ENCODE measurements around the gene ATP2A1.

Gene ATP2A1

DNA sequence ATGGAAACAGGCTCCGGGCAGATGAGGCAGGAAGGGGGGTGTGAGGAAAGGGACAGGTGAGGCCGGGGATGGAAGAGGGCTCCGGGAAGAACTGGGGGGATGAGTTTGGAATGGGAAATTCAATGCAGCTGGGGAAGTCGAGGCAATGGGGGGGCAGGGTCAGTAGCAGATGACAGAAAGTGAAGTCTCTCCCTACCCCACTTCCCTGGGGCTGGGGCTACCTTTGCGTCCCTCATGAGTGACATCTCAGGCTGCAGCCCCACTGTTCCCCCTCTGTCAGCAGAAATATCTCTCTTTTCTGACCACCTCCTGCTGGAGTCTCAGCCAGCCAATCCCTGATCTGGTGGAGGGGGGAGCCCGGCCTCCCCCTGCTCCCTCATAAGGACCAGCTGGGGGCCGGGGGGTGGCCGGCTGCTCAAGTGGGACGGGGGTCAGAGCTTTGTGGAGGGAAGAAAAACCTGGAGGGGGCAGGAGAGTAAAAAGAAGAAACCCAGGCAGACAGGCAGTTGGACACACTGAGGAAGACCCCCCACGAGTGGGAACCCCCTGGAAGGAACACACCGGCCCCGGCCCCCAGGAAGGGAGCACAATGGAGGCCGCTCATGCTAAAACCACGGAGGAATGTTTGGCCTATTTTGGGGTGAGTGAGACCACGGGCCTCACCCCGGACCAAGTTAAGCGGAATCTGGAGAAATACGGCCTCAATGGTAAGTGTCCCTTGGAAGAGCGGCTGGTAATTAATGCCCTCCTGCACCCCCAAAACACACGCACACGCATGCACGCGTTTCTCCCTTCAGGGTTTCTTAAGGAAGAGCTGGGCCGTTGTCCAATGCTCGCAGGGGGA lies at the start of gene ATP2A1:
Gene ATP2A1, plus strand, starts transcription at position 406 of the 844 bp plus-strand sequence. Its CDS starts 184 bp downstream, at position 590.
- in situ Hi-C loops (cut with MboI; ENCODE audit: low sequenced_read_pairs) = no loop called here

DNA sequence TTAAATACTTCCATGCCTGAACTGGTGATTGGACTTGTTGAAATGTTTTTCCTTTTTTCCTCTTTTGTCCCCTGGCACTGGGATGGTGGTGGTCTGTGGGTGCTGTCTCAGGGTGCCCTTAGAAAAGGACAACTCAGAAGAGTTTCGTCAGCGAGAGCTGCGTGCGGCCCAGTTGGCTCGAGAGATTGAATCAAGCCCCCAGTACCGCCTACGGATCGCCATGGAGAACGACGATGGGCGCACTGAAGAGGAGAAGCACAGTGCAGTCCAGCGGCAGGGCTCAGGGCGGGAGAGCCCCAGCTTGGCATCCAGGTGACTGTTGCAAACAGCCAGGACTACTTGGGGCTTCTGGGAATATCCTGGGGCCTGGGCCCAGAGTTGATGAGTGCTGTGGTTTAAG lies 48.5 kb upstream of the ATP2A1 start:
- in situ Hi-C loops (cut with MboI; ENCODE audit: low sequenced_read_pairs) = no loop called here

DNA sequence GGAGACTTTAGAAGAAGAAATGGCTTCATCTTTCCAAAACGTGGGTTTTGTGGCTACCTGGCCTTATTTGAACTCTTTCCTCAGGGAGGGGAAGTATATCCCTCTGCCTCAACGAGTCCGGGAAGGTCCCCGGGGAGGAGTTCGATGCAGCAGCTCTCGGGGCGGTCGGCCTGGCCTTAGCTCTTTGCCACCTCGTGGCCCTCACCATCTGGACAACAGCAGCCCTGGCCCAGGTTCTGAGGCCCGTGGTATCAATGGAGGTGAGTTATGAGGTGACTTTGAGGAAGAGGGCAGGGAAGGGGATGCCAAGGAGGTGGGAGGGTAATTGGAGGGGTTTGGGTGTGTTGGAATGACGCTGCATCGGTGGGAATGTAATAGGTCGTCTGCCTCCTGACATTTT lies 47.8 kb upstream of the ATP2A1 start:
- in situ Hi-C loops (cut with MboI; ENCODE audit: low sequenced_read_pairs) = no loop called here

DNA sequence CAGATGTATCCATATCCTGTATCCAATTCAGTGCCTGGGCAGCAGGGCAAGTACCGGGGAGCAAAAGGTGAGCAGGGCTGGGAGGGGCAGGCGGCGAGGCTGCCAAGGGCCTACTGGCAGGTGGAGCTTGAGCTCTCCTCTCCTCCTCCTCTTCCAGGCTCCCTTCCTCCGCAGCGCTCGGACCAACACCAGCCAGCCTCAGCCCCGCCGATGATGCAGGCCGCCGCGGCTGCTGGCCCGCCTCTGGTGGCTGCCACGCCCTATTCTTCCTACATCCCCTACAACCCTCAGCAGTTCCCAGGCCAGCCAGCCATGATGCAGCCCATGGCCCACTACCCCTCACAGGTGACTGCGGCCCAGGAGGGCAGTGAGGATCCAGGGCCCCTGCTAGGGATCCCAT lies 43.9 kb upstream of the ATP2A1 start:
- in situ Hi-C loops (cut with MboI; ENCODE audit: low sequenced_read_pairs) = no loop called here

DNA sequence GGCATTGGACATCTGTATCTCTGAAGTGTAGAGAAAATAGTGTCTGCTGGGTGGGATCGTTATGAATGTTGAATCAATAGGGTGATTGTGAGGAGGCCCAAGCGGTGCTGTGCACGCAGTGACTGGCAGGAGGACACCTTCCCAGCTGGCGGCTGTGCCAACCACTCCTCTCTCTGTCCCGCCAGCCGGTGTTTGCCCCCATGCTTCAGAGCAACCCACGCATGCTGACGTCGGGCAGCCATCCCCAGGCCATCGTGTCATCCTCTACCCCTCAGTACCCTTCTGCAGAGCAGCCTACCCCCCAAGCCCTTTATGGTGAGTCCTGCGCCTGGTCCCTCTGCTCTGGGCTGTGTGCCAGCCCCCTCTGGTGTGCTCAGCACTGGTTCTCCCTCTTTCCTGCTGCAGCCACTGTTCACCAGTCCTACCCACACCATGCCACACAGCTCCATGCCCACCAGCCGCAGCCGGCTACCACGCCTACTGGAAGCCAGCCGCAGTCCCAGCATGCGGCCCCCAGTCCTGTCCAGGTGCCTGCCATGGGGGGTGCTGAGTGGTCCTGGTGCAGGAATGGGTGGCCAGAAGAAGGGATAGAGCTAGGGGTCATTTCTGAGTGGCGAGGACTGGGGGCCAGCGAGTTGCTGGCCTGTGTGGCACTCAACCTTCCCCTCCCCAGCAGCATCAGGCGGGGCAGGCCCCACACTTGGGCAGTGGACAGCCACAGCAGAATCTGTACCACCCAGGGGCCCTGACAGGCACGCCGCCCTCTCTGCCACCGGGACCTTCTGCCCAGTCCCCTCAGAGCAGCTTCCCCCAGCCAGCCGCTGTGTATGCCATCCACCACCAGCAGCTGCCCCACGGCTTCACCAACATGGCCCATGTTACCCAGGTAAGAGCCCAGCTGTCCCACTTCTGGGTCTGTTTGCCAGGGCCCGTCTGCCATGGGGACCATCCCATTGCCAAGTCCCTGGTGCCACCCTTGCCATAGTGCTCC lies 43.1 kb upstream of the ATP2A1 start:
- in situ Hi-C loops (cut with MboI; ENCODE audit: low sequenced_read_pairs) = no loop called here

DNA sequence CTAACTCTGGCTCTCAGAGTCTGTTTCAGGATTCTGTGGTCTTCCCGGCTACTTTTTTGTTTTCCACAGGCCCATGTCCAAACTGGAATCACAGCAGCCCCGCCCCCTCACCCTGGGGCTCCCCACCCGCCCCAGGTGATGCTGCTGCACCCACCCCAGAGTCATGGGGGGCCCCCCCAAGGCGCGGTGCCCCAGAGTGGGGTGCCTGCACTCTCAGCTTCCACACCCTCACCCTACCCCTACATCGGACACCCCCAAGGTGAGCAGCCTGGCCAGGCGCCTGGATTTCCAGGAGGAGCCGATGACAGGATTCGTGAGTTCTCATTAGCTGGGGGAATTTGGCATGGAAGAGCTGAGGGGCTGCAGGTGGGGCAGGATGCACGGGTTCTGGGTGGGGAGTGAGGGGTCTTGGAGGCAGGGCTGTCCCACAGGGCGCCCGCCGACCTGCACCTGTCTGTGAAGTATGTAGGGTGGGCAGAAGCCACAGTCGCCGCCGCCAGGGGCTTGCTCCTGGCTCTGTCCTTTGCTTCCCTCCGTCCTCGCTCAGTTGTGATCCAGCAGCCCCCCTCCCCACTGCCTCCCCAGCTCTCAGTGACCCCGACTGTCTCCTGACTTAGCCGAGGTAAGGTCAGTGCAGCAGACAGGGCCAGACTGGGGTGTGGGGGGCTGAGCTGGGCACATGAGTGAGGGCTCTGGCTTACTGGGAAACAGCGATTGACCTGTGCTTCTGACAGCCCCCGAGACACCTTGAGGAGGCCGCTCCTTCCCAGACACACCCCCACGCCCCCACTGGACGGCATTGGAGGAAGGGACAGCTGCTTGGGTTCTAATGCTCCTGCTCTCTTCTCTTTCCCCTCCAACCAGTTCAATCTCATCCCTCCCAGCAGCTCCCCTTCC lies 42.2 kb upstream of the ATP2A1 start:
- in situ Hi-C loops (cut with MboI; ENCODE audit: low sequenced_read_pairs) = no loop called here

DNA sequence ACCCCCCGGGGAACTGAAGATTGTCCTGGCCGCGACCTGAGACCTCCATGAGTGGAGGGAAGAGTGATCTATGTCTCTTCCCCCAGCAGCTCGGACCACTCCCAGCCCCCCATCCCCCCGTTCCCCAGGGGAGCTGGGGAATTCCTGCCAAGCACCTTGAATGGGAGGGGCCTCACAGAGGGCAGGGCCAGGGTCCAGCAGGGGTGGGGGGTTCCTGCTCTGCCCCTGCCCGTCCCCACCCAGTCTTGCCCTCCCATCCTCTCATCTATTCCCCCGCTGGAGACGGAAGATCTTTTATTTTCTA lies 41.6 kb upstream of the ATP2A1 start:
- in situ Hi-C loops (cut with MboI; ENCODE audit: low sequenced_read_pairs) = no loop called here

DNA sequence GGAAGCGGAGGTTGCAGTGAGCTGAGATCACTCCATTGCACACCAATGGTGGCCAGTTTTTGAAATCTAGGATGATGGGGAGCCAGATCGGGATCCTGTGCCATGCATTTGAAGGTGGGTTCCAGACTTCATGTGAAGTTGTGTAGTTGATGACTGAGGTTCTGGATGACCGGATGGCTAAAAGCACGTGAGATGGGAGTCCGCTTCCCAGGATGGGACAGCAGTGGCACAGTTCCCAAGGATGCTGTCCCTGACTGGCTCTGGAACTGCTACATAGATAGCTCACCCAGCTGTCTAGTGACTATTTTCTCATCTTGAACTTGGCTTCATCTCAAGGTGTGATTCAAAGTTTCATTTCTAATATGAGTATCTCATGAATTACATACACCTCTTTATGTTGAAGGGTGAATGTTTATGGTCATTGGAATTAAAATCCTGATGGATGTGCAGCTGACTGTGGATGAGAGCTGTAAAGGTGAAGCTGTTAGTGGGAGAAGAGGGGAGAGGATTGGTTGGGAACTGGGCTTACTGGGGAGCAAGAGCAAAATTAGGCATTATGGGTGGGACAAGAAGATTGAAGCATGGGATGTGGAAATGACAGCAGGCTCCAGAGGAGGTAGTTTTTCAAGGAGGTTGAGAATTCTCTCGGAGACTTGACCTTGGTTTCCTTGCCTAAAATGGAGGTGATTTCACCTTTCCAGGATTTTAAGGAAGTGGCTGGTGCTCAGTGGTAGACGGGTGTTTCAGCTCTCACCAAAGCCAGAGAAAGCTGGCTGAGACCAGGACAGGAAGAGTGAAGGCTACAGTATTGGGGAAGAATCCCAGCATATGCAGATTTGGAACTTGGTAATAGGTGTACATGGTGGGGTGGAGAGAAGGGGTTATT lies 40.4 kb upstream of the ATP2A1 start:
- in situ Hi-C loops (cut with MboI; ENCODE audit: low sequenced_read_pairs) = no loop called here

DNA sequence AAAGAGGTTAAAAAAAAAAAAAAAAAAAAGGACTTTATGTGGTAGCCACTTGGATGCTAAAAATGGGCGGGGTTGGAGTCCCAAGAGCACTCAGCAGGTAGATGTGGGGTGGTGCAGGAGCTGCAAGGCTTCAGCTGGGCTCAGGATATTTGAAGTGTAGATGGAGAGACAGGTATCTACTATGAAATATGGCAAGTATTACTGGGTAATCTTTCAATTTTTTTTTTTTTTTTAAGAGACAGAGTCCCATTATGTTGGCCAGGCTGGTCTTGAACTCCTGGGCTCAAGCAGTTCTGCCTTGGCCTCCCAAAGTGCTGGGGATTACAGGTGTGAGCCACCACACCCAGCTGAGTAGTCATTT lies 39.8 kb upstream of the ATP2A1 start:
- in situ Hi-C loops (cut with MboI; ENCODE audit: low sequenced_read_pairs) = no loop called here

DNA sequence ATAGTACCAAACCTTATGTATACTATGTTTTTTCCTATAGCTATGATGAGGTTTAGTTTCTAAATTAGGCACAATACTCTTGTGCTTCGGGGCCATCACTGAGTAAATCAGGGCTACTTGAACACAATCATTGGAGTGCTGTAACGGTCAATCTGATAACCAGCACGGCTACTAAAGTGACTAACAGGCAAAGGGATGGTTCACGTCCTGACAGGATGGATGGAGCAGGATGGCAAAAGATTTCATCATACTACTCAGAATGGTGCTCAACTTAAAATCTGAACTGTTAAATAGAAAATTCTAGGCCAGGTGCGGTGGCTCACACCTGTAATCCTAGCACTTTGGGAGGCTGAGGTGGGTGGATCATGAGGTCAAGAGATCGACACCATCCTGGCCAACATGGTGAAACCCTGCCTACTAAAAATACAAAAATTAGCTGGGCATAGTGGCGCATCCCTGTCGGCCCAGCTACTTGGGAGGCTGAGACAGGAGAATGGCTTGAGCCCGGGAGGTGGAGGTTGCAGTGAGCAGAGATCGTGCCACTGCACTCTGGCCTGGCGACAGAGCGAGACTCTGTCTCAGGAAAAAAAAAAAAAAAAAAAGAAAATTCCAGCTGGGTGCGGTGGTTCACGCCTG lies 39.2 kb upstream of the ATP2A1 start:
- in situ Hi-C loops (cut with MboI; ENCODE audit: low sequenced_read_pairs) = no loop called here

DNA sequence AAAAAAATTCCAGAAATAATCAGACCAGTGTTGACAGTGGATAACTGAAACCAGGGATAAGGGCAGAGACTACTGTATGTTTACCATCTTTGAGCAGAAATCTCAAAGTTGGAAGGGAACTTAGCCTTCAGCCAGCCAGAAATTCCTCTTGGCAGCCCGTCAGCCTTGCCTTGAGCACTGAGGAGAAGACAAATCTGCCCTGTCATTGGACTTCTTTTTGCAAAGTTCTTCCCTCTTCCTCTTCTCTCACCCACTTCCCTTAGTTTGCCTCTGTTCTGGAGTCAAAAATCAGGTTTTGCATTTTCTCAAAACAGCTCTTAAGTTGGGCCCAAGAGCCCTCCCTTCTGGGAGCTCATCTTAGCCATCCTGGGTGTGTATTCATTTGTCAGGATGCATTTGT lies 38.4 kb upstream of the ATP2A1 start:
- in situ Hi-C loops (cut with MboI; ENCODE audit: low sequenced_read_pairs) = no loop called here

DNA sequence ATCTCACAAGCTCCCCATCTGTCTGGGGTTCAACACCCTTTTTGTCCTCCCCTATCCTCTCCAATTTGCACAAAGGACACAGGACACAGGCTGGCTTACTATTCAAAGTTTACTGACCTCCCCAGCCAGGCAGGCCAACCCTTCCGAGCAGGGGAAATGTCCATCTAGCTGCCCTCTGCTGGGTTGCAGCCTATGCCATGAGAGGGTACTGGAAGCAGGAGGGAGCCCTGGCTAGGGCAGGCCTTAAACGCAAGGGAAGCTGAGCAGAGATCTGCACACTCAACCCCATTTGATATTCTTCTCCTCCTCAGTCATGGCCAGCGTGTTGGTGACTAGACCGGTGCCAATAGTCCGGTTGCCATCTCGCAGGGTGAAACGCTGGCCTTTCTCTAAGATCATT lies 35.6 kb upstream of the ATP2A1 start:
- in situ Hi-C loops (cut with MboI; ENCODE audit: low sequenced_read_pairs) = no loop called here

DNA sequence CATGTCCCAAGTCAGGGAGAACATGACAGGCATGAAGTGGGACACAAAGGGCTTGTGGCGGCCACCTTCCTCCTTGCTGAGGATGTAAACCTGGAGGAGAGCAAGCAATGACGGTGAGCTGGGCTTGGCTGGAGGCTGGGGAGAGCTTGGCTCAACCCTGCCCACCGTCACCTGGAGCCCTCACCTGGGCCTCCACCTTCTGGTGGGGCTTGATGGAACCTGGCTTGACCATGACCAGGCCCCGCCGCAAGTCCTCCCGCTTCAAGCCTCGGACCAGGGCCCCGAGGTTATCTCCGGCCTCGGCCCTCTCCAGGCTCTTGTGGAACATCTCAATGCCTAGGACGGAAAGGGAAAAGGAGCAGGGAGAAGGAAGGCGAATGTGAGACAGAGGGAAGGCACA lies 34.5 kb upstream of the ATP2A1 start:
- in situ Hi-C loops (cut with MboI; ENCODE audit: low sequenced_read_pairs) = no loop called here

DNA sequence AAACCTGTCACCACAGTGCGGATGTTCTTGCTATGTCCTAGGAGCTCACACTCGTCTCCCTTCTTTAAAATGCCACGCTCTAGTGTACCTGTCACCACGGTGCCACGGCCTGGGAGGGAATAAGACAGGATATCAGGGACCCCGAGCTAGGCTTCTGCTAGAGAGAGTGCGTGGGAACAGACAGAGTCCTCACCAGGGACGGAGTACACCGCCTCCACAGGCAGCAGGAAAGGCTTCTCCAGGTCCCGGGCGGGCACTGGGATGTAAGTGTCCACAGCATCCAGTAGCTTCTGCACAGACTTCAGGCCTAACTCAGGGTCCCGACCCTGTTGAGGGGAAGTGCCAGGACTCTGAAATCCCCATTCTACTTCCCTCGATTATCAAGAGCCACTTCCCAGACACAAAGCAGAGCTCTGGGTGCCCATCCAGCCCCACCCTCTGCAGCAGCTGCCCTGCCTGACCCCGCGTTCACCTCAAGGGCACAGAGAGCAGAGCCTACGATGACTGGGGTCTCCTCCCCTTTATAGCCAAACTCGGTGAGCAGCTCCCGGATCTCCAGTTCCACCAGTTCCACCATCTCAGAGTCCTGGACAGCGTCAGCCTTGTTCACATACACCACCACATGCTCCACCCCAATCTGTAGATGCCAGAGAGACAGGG lies 33.9 kb upstream of the ATP2A1 start:
- in situ Hi-C loops (cut with MboI; ENCODE audit: low sequenced_read_pairs) = no loop called here

DNA sequence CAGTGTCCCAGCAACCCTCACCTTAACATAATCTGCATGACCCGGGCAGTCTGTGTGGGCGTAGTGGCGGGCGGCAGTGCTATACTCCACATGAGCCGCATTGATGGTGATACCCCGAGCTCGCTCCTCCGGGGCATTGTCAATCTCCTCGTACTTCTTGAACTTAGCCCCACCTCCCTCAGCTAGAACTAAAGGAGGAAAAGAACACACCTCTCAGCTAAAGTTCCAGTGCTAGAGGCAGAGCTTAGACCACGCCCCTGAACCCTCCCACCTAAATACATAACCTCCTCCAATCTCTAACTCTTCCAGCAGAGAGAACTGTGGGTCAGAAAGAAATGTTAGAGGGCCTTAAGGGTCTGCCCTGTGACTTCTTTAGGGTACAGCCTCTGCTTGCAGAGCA lies 33.0 kb upstream of the ATP2A1 start:
- in situ Hi-C loops (cut with MboI; ENCODE audit: low sequenced_read_pairs) = no loop called here

DNA sequence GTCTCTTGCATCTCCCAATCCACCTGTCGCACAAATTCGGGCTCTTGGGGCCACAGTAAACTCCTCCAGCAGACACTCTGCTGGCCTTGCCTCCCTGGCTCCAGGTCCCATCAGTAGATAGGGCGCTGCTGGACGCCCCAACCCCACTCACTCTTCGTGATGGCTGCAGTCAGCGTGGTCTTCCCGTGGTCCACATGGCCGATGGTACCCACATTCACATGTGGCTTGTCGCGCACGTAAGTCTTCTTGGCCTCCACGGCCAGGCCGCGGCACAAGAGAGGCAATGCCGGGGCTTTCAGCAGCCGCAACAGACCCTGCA lies 32.6 kb upstream of the ATP2A1 start:
- in situ Hi-C loops (cut with MboI; ENCODE audit: low sequenced_read_pairs) = no loop called here

DNA sequence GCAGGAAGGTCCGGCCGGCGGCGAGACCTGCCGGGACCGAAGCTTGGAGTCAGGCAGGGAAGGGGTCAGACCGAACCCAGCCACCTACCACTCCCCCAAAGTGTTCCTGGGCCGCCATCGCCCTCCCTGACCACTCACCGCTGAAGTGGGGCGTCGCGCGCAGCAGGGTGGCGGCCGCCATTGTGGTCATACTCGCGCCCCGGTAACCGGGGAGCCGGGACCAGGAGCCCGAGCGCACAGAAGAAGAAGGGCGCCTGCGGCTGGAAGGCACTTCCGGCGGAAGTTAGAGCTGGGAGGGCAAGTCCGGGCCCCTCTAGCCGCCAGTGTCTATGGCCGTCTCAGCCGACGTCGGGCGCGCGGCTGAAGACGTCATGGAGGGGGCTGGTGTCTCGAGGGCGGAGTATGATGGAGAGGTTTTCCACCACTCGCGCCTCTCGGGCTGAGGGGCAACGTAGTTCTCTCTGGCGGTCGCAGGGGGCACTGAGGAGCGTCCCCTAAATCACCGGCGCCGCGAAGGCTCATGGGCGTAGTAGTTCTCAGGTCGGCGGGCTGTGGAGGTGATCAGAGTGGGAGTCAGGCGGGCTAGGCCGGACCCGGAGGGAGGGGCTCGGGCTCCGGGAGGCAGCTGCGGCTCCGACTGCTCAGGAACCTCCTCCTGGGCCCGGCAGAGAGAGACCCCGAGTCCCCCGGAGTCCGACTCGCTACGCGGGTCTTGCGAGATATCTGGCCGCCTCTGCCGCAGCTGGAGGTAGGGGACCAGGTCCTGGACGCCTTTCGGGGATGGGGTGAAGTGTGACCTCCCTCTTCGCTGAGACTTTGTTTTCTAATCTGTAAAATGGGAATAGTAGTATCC lies 32.0 kb upstream of the ATP2A1 start, which contains the start of gene TUFM:
Gene TUFM, minus strand, starts transcription at position 269 of the 853 bp plus-strand sequence. Its CDS starts 79 bp downstream, at position 190.
- in situ Hi-C loops (cut with MboI; ENCODE audit: low sequenced_read_pairs) = no loop called here

DNA sequence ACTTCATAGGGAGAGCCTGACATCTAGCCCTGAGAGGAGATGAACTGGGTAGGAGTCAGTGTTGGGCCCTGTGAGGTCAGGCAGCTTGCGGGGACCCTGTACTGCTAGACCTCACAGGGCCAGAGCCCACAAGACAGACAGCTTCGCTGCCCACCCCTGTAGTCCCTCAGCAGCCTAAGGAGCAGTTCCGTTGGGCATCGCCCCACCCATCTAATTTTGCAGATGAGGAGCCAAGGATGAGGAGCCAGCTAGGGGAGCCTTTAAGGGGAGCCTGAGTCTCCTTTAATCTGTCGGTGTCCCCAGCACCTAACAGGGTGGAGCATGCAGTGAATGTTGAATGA lies 31.4 kb upstream of the ATP2A1 start:
- in situ Hi-C loops (cut with MboI; ENCODE audit: low sequenced_read_pairs) = no loop called here

Data from hTERT RPE-1 (cell line).